HCT116 (cell line): ENCODE results near the gene ATP6AP1. TPM values are rescaled to one million over a fixed set of nuclear protein-coding genes. Genes with fewer than 3 reads are reported as not detected.

Experiments
- ATAC-seq: fragments of 200-7000 bp; cut with Tn5 transposase; 2 replicates; pipeline ENCODE4 v1.9.1; 2020; ENCODE audit warnings: mild to moderate bottlenecking, moderate library complexity
- BruUV-seq: library from RNA; stranded (reverse); fragments of 400-500 nt; replicated peaks from 2 replicates; lab custom pipeline; 2021; lab: Mats Ljungman, UMichigan
- CTCF ChIA-PET: fragments of 300-600 bp; sonication (Branson Sonifier 250); formaldehyde crosslinking; loops from one replicate; lab custom pipeline; 2021; ENCODE audit warnings: antibody characterized with exemption; lab: Charles Lee
- POLR2A ChIA-PET: fragments of 300-600, 350-600 bp; sonication (Branson Sonifier 250); formaldehyde crosslinking; loops from one replicate; lab custom pipeline; 2021; ENCODE audit warnings: antibody characterized with exemption; lab: Charles Lee
- RAD21 ChIA-PET, 2 experiments: fragments of 300-600 bp; sonication (Branson Sonifier 250); formaldehyde crosslinking; loops; one replicate each; lab custom pipeline; 2023; ENCODE audit warnings: low total read pairs in 2 of 2; ENCODE audit not compliant: uncharacterized antibody in 2 of 2, unreplicated experiment in 2 of 2, low non-redundant PET in 1 of 2; lab: Charles Lee
- DNase-seq: peaks from one replicate; pipeline ENCODE4 v3.0.0-alpha.2; 2010; ENCODE audit warnings: low read depth, low spot score
- H2AFZ ChIP-seq: fragments of 200-600 bp; shearing (Covaris generic), sonication (generic); 2 replicates; pipeline ENCODE4 v1.6.1; 2017; ENCODE audit warnings: low read depth, mixed run types, mixed read lengths, antibody characterized with exemption, low read length; ENCODE audit not compliant: poor library complexity, severe bottlenecking
- H3K27ac ChIP-seq: 2 replicates; pipeline ENCODE4 v1.5.1; 2012; ENCODE audit warnings: low read depth, low read length
- H3K27me3 ChIP-seq: fragments of 200-600 bp; sonication (generic); 2 replicates; pipeline ENCODE4 v1.6.1; 2016; ENCODE audit warnings: mixed run types, low read length, mixed read lengths; ENCODE audit not compliant: insufficient read depth
- H3K36me3 ChIP-seq, 2 experiments: fragments of 200-500 bp in 1 of 2; fragments of 200-600 bp in 1 of 2; sonication (Bioruptor generic) in 1 of 2; sonication (generic) in 1 of 2; 2 replicates each; pipeline versions ENCODE4 v1.5.1 to v1.6.1; 2014 to 2016; ENCODE audit warnings: low read length in 2 of 2, inconsistent platforms in 1 of 2, mixed read lengths in 1 of 2, mixed run types in 1 of 2; ENCODE audit not compliant: insufficient read depth in 2 of 2, control insufficient read depth in 1 of 2
- H3K4me1 ChIP-seq, 2 experiments: fragments of 200-600 bp in 1 of 2; sonication (generic) in 1 of 2; 2 replicates each; pipeline versions ENCODE4 v1.5.1 to v1.6.1; 2012 to 2017; ENCODE audit warnings: low read length in 2 of 2, inconsistent platforms in 1 of 2, mild to moderate bottlenecking in 1 of 2, mixed read lengths in 1 of 2, mixed run types in 1 of 2, moderate library complexity in 1 of 2; ENCODE audit not compliant: insufficient read depth in 2 of 2, control insufficient read depth in 1 of 2
- H3K4me2 ChIP-seq: fragments of 200-600 bp; sonication (generic); 2 replicates; pipeline ENCODE4 v1.6.1; 2017; ENCODE audit warnings: mixed run types, low read length, mixed read lengths
- H3K4me3 ChIP-seq, 2 experiments: fragments of 200-600 bp in 1 of 2; sonication (generic) in 1 of 2; replicated peaks in 1 of 2; 2 replicates each; pipeline ENCODE4 v1.5.1; 2011 to 2016; ENCODE audit warnings: low read length in 2 of 2, control low read depth in 1 of 2, low read depth in 1 of 2, mild to moderate bottlenecking in 1 of 2, mixed read lengths in 1 of 2, mixed run types in 1 of 2
- H3K79me2 ChIP-seq: fragments of 200-600 bp; sonication (generic); 2 replicates; pipeline ENCODE4 v1.6.1; 2017; ENCODE audit warnings: mild to moderate bottlenecking, mixed run types, low read length, moderate library complexity, mixed read lengths; ENCODE audit not compliant: insufficient read depth
- H3K9ac ChIP-seq: fragments of 200-600 bp; sonication (generic); 2 replicates; pipeline ENCODE4 v1.6.1; 2016; ENCODE audit warnings: low read length, mixed read lengths
- H3K9me2 ChIP-seq: fragments of 200-600 bp; sonication (generic), shearing (Covaris generic); 2 replicates; pipeline ENCODE4 v1.6.1; 2017; ENCODE audit warnings: mixed run types, mild to moderate bottlenecking, moderate library complexity; ENCODE audit not compliant: insufficient read depth
- H3K9me3 ChIP-seq, 2 experiments: fragments of 200-500 bp in 1 of 2; fragments of 200-600 bp in 1 of 2; sonication (Bioruptor generic) in 1 of 2; sonication (generic) in 1 of 2; 2 replicates each; pipeline ENCODE4 v1.6.1; 2014 to 2017; ENCODE audit warnings: low read length in 2 of 2, mixed read lengths in 2 of 2, inconsistent platforms in 1 of 2, low read depth in 1 of 2, mild to moderate bottlenecking in 1 of 2, mixed run types in 1 of 2, moderate library complexity in 1 of 2; ENCODE audit not compliant: control insufficient read depth in 1 of 2, insufficient read depth in 1 of 2
- H4K20me1 ChIP-seq: fragments of 200-600 bp; sonication (generic), shearing (Covaris generic); 2 replicates; pipeline ENCODE4 v1.6.1; 2017; ENCODE audit warnings: mixed run types, mild to moderate bottlenecking, moderate library complexity; ENCODE audit not compliant: insufficient read depth
- CBX3 ChIP-seq: IDR thresholded peaks from 2 replicates; pipeline ENCODE4 v1.6.1; 2012; ENCODE audit warnings: low read depth
- CEBPB ChIP-seq: IDR thresholded peaks from 2 replicates; pipeline ENCODE4 v1.6.1; 2012; ENCODE audit warnings: low read depth
- CTCF ChIP-seq, 3 experiments: fragments of 200-600 bp in 1 of 3; sonication (generic) in 1 of 3; IDR thresholded peaks in 2 of 3; conservative IDR thresholded peaks in 1 of 3; 2 replicates each; pipeline ENCODE4 v1.5.1; 2012 to 2017; ENCODE audit warnings: low read depth in 2 of 3, low read length in 2 of 3, antibody characterized with exemption in 1 of 3, borderline replicate concordance in 1 of 3, control low read depth in 1 of 3, mild to moderate bottlenecking in 1 of 3, mixed read lengths in 1 of 3, mixed run types in 1 of 3, moderate library complexity in 1 of 3; ENCODE audit not compliant: insufficient read depth in 1 of 3
- EGR1 ChIP-seq: IDR thresholded peaks from 2 replicates; pipeline ENCODE4 v1.6.1; 2012; ENCODE audit warnings: low read depth
- ELF1 ChIP-seq: IDR thresholded peaks from 2 replicates; pipeline ENCODE4 v1.6.1; 2012; ENCODE audit warnings: low read depth, borderline replicate concordance
- JUND ChIP-seq: IDR thresholded peaks from 2 replicates; pipeline ENCODE4 v1.6.1; 2012
- MAX ChIP-seq: IDR thresholded peaks from 2 replicates; pipeline ENCODE4 v1.6.1; 2012
- POLR2AphosphoS5 ChIP-seq: IDR thresholded peaks from 2 replicates; pipeline ENCODE4 v1.6.1; 2011; ENCODE audit warnings: mild to moderate bottlenecking, low read depth, low read length, moderate library complexity
- REST ChIP-seq: IDR thresholded peaks from 2 replicates; pipeline ENCODE4 v1.6.1; 2012; ENCODE audit warnings: low read depth
- SIN3A ChIP-seq: IDR thresholded peaks from 2 replicates; pipeline ENCODE4 v1.6.1; 2012; ENCODE audit warnings: low read depth
- SP1 ChIP-seq: IDR thresholded peaks from 2 replicates; pipeline ENCODE4 v1.6.1; 2012; ENCODE audit warnings: low read depth
- TCF7L2 ChIP-seq: IDR thresholded peaks from 2 replicates; pipeline ENCODE4 v1.7.0; 2011; ENCODE audit warnings: borderline replicate concordance, inconsistent platforms; ENCODE audit not compliant: insufficient read depth, insufficient read length; ENCODE audit errors: extremely low read depth
- ZFX ChIP-seq: fragments of 450-650 bp; IDR thresholded peaks from 2 replicates; pipeline ENCODE4 v1.6.1; 2017
- ZNF274 ChIP-seq: fragments of 200-500 bp; sonication (Bioruptor generic); IDR thresholded peaks from 2 replicates; pipeline ENCODE4 v1.6.1; 2014; ENCODE audit warnings: mild to moderate bottlenecking, low read depth, low read length, inconsistent platforms
- intact Hi-C: fragments of 100-400 bp; cut with micrococcal nuclease; formaldehyde crosslinking; loops from 2 replicates; pipeline ENCODE4 v1.10.0; 2022
- total RNA-seq: library from RNA; stranded (reverse); gene quantifications from one replicate; pipeline ENCODE4 v1.2.1, GENCODE V29; 2021; ENCODE audit not compliant: unreplicated experiment

ATP6AP1 gene
- total RNA-seq, 1 experiment from 2014 or later: 53.4 TPM

- TF ChIP-seq POLR2AphosphoS5 (no peak), ZFX (no peak), CTCF (IDR thresholded peaks at IDR 0.05 in 2 of 3, conservative IDR thresholded peaks at IDR 0.05 in 1 of 3; ENCODE audit: borderline replicate concordance in 1 of 3, insufficient read depth in 1 of 3, low read depth in 2 of 3, low read length in 2 of 3) (no peak), ZNF274 (no peak), SIN3A (no peak), JUND (no peak), TCF7L2 (no peak), EGR1 (no peak)
Measured at GRCh38 chrX:154459832-154460231, 31.4 kb downstream of the ATP6AP1 start (continued).

- H3K9ac ChIP-seq: no peak overlapping the region
- no peaks in the 10 kb centered on the region for H3K27me3 ChIP-seq
- DNase-seq (no peak), ATAC-seq (no peak)
- peaks cover 7 to 12% of the 10 kb centered on the region in 2 experiments; a peak in 1 of 4 replicates for H3K4me1 ChIP-seq
- ChIA-PET RAD21 (no interaction called here), POLR2A (no interaction called here), CTCF (no interaction called here)
- H3K4me2 ChIP-seq: no peak overlapping the region
- no peaks in the 10 kb centered on the region for H4K20me1 ChIP-seq
- H3K9me3 ChIP-seq: no peaks in the 10 kb centered on the region
- H3K4me3 ChIP-seq: no peak overlapping the region
- peaks cover 24% of the 10 kb centered on the region for H3K79me2 ChIP-seq
- H2AFZ ChIP-seq: no peak overlapping the region
- H3K36me3 ChIP-seq: peaks cover 0 to 4% of the 10 kb centered on the region in 2 experiments; a peak in 1 of 4 replicates
- intact Hi-C loops: no loop called here
- BruUV-seq: no TSS peak
- no peaks in the 10 kb centered on the region for H3K9me2 ChIP-seq
- no peak for TF ChIP-seq SP1
- TF ChIP-seq POLR2AphosphoS5: no peak
- no peak for TF ChIP-seq CBX3
- no peak for TF ChIP-seq SIN3A
- TF ChIP-seq REST: no peak
- TF ChIP-seq JUND: no peak
- TF ChIP-seq ELF1: no peak
- no peak for TF ChIP-seq EGR1
- no peak for TF ChIP-seq MAX
- TF ChIP-seq CEBPB: no peak
- no peak for TF ChIP-seq CTCF (IDR thresholded peaks at IDR 0.05 in 2 of 3, conservative IDR thresholded peaks at IDR 0.05 in 1 of 3; ENCODE audit: borderline replicate concordance in 1 of 3, insufficient read depth in 1 of 3, low read depth in 2 of 3, low read length in 2 of 3)
- H3K27ac ChIP-seq: no peak overlapping the region
Measured at GRCh38 chrX:154460326-154460725, 31.8 kb downstream of the ATP6AP1 start.
